ENCODE measurements around the gene GPR83.
A peak's percentile ranks its signal among the peaks of the same experiment; 100 is the strongest.

GPR83 gene

DNA sequence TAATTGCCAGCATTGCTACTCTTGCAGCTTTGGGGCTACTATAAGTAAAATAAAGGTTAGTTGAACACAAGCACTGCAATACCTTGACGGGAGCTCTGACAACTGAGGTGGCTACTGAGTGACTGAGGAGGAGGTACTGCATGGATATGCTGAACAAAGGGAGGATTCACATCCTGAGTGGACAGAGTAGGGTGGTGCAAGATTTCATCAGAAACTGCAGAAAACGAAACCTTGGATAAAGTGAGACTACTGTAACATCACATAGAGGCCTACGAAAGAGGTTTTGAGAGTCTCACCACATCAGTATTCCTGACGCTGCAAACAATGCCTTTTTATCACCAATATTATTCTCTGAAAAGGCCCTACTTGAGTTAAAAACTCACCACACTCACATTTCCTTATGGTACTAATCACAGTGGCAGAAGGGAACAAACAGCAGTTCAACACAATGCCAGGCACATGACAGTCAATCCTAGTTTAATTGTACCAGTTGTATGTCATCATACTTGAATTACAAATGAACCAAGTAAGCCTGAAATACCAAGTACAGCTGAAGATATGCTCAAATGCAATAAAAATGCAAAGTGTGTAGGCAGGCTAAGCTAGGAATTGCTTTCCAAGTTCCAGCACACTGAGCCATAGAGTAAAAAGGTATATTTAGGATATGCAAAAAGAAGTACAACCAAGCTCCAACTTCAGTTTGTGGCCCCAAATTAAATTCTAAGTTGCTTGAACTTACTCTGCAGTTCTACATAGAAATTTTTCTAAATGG is 4.0 kb upstream of the GPR83 start:
- DNase-seq: no peak
- peaks cover 24% of the 10 kb centered on the region for H3K27me3 ChIP-seq
- TF ChIP-seq, protein P1, sequence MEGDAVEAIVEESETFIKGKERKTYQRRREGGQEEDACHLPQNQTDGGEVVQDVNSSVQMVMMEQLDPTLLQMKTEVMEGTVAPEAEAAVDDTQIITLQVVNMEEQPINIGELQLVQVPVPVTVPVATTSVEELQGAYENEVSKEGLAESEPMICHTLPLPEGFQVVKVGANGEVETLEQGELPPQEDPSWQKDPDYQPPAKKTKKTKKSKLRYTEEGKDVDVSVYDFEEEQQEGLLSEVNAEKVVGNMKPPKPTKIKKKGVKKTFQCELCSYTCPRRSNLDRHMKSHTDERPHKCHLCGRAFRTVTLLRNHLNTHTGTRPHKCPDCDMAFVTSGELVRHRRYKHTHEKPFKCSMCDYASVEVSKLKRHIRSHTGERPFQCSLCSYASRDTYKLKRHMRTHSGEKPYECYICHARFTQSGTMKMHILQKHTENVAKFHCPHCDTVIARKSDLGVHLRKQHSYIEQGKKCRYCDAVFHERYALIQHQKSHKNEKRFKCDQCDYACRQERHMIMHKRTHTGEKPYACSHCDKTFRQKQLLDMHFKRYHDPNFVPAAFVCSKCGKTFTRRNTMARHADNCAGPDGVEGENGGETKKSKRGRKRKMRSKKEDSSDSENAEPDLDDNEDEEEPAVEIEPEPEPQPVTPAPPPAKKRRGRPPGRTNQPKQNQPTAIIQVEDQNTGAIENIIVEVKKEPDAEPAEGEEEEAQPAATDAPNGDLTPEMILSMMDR (IDR thresholded peaks at IDR 0.05; ENCODE audit: low read depth, low read length): no peak
- H3K36me3 ChIP-seq: no peaks in the 10 kb centered on the region
- H3K4me3 ChIP-seq (ENCODE audit: low read depth, low read length): no peak overlapping the region
- no peaks in the 10 kb centered on the region for H3K9me3 ChIP-seq
- H3K4me1 ChIP-seq: no peaks in the 10 kb centered on the region

DNA sequence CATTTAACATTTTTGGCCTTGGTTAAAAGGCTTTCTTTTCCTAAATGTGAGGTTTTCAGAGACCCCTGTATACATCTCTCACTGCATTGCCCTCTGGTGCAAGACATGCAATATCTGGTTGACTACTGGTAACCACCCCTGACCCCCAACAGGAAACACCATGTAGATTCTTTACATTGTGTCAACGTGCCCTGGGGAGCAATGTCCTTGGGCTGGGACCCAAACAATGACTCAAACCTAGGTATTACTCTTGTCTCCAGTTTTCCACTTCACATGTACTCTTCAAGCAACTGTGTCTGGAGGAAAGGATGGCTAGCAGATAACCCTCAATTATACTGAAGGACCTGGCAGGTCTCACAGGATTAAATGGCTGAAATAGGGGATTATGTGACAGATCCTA is 1.1 kb upstream of the GPR83 start:
- DNase-seq: no peak
- Histone ChIP-seq H3K36me3 (no peaks in the 10 kb centered on the region), H3K4me3 (ENCODE audit: low read depth, low read length) (no peak overlapping the region), H3K27me3 (peaks cover 37% of the 10 kb centered on the region), H3K4me1 (no peaks in the 10 kb centered on the region), H3K9me3 (no peaks in the 10 kb centered on the region)
- TF ChIP-seq, protein P1 (IDR thresholded peaks at IDR 0.05; ENCODE audit: low read depth, low read length): no peak

DNA sequence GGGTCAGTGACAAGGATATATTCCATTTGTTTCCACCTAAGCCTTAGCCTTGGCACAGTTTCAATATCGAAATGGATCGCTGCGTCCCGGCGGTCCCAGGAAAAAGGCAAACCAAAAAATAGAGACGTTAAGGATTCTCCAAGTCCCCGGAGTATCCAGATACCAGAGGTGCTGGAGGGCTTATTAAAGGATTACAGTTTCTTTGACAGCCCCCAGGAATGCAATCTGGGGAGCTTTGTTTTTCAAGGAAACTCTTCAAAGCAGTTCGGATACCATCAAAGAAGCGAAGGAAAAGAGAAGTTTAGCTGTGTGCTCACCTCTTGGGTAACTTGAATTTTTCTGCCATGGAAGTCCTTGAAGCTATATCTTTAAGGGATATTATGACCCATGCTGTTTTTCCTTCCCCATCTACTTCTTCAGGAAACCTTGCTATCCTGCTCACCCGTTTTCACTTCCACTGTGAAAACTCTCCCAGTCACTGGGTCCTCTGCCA is 600 bp upstream of the GPR83 start:
- no peaks in the 10 kb centered on the region for H3K4me1 ChIP-seq
- peak overlapping the region; percentile 48 for H3K4me3 ChIP-seq (ENCODE audit: low read depth, low read length)
- no peak for DNase-seq
- H3K27me3 ChIP-seq: peaks cover 37% of the 10 kb centered on the region
- H3K36me3 ChIP-seq: no peaks in the 10 kb centered on the region
- no peaks in the 10 kb centered on the region for H3K9me3 ChIP-seq
- TF ChIP-seq, protein P1 (IDR thresholded peaks at IDR 0.05; ENCODE audit: low read depth, low read length): no peak

DNA sequence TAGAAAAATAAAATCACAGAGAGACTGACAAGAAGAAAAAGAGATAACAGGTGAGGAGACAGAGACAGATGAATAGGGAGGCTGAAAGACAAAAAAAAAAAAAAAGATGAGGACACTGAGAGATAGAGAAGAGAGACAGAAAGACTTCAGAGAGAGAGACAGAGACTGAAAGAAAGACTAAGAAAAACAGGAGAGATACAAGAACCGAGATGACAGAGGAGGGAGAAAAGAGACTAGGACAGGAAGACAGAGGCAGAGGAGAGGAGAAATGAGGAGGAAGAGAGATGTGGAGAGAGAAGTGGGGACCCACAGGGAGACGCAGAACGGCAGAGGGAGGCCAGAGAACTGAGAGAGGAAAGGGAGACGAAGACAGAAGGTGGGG is 771 bp downstream of the GPR83 start:
- Histone ChIP-seq H3K27me3 (peaks cover 40% of the 10 kb centered on the region), H3K9me3 (no peaks in the 10 kb centered on the region), H3K36me3 (no peaks in the 10 kb centered on the region), H3K4me1 (no peaks in the 10 kb centered on the region), H3K4me3 (ENCODE audit: low read depth, low read length) (peak overlapping the region; percentile 48)
- no peak for DNase-seq
- TF ChIP-seq, protein P1 (IDR thresholded peaks at IDR 0.05; ENCODE audit: low read depth, low read length): no peak

DNA sequence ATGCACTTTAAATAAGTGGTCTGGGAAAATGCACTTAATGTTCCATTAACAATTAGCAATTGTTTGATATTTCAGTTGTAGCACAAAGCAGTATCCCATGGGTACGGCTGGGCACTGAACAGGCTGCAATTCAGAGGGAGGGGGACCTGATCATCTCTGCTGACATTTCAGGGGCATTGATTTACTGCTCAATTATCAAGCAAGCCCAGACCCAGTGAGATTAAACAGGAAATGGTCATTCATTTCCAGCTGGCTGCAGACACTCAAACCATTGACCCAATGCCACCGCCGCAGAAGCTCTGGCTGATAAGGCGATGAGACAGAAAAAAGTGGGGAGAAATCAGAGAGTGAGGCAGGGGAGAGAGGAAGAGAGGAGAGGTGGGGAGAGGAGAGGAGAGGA is 1.2 kb downstream of the GPR83 start:
- TF ChIP-seq, protein P1 (IDR thresholded peaks at IDR 0.05; ENCODE audit: low read depth, low read length): no peak
- no peaks in the 10 kb centered on the region; the same call in 1 of the 2 replicates for H3K9me3 ChIP-seq
- H3K27me3 ChIP-seq: peaks cover 44% of the 10 kb centered on the region
- H3K4me3 ChIP-seq (ENCODE audit: low read depth, low read length): no peak overlapping the region
- H3K36me3 ChIP-seq: no peaks in the 10 kb centered on the region
- no peaks in the 10 kb centered on the region for H3K4me1 ChIP-seq
- DNase-seq: no peak

DNA sequence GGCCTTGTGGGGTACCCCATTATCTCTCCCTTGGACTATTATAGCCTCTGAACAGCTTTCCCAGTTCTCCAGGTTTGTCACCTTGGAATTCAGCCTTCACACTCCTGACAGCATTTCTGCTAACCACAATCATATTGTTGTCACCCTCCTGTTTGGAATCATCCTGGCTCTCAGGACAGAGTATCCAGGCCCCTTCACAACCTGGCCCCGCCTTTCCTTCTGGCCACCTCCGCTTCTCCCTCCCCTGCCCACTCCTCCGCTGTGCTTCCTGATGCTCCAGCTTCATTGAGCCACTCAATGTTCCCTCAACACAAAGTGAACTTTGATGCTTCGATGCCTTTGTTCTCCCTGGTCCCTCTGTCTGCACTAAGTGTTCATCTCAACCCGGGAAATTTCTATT is 3.1 kb downstream of the GPR83 start:
- H3K4me1 ChIP-seq: no peaks in the 10 kb centered on the region
- TF ChIP-seq, protein P1 (IDR thresholded peaks at IDR 0.05; ENCODE audit: low read depth, low read length): no peak
- no peak for DNase-seq
- H3K27me3 ChIP-seq: peaks cover 44% of the 10 kb centered on the region
- no peak overlapping the region for H3K4me3 ChIP-seq (ENCODE audit: low read depth, low read length)
- H3K36me3 ChIP-seq: no peaks in the 10 kb centered on the region
- no peaks in the 10 kb centered on the region; the same call in 1 of the 2 replicates for H3K9me3 ChIP-seq

All from BE2C (cell line).